Measurements from ENCODE around the gene TNFRSF8.

Gene TNFRSF8

GRCh38 chr1:12161662-12162458 lies 98.8 kb downstream of the TNFRSF8 start:
- TF ChIP-seq ZNF274 (IDR thresholded peaks at IDR 0.05; ENCODE audit: low read depth, low read length), result no peak
- H3K4me3 ChIP-seq (ENCODE audit: low read length), result no peak overlapping the region

GRCh38 chr1:12162459-12163137 lies 99.5 kb downstream of the TNFRSF8 start:
- no peak for TF ChIP-seq ZNF274 (IDR thresholded peaks at IDR 0.05; ENCODE audit: low read depth, low read length)
- no peak overlapping the region for H3K4me3 ChIP-seq (ENCODE audit: low read length)

GRCh38 chr1:12163210-12163609 lies 100.1 kb downstream of the TNFRSF8 start:
- TF ChIP-seq ZNF274 (IDR thresholded peaks at IDR 0.05; ENCODE audit: low read depth, low read length), result no peak
- H3K4me3 ChIP-seq (ENCODE audit: low read length), result no peak overlapping the region

GRCh38 chr1:12164210-12164609 lies 101.1 kb downstream of the TNFRSF8 start:
- TF ChIP-seq ZNF274 (IDR thresholded peaks at IDR 0.05; ENCODE audit: low read depth, low read length), result no peak
- no peak overlapping the region for H3K4me3 ChIP-seq (ENCODE audit: low read length)

- no peak for TF ChIP-seq ZNF274 (IDR thresholded peaks at IDR 0.05; ENCODE audit: low read depth, low read length)
These were observed 102.2 kb downstream of the TNFRSF8 start for GRCh38 chr1:12165342-12165741.

GRCh38 chr1:12166834-12167492 lies 103.9 kb downstream of the TNFRSF8 start, which contains the start of gene TNFRSF1B:
TNFRSF1B (plus strand) TSS chr1:12166991; CDS start chr1:12167092, 101 bp downstream.
- no peak for TF ChIP-seq ZNF274 (IDR thresholded peaks at IDR 0.05; ENCODE audit: low read depth, low read length)
- H3K4me3 ChIP-seq (ENCODE audit: low read length), result peak within 1 kb of the TSS; percentile 61

More at GRCh38 chr1:12165342-12165741, 102.2 kb downstream of the TNFRSF8 start:
- H3K4me3 ChIP-seq (ENCODE audit: low read length), result no peak overlapping the region

GRCh38 chr1:12167493-12168429 lies 104.7 kb downstream of the TNFRSF8 start:
- peak overlapping the region; percentile 61 for H3K4me3 ChIP-seq (ENCODE audit: low read length)
- no peak for TF ChIP-seq ZNF274 (IDR thresholded peaks at IDR 0.05; ENCODE audit: low read depth, low read length)

GRCh38 chr1:12168451-12169160 lies 105.5 kb downstream of the TNFRSF8 start:
- H3K4me3 ChIP-seq (ENCODE audit: low read length), result peak overlapping the region; percentile 61; the same call in 1 of the 2 replicates
- TF ChIP-seq ZNF274 (IDR thresholded peaks at IDR 0.05; ENCODE audit: low read depth, low read length), result no peak

GRCh38 chr1:12169442-12170135 lies 106.5 kb downstream of the TNFRSF8 start:
- no peak for TF ChIP-seq ZNF274 (IDR thresholded peaks at IDR 0.05; ENCODE audit: low read depth, low read length)
- H3K4me3 ChIP-seq (ENCODE audit: low read length), result no peak overlapping the region

- TF ChIP-seq ZNF274 (IDR thresholded peaks at IDR 0.05; ENCODE audit: low read depth, low read length), result no peak
- no peak overlapping the region for H3K4me3 ChIP-seq (ENCODE audit: low read length)
These were observed 107.2 kb downstream of the TNFRSF8 start for GRCh38 chr1:12170263-12170671.

GRCh38 chr1:12171206-12172041 lies 108.3 kb downstream of the TNFRSF8 start:
- H3K4me3 ChIP-seq (ENCODE audit: low read length), result no peak overlapping the region

More at GRCh38 chr1:12171206-12172041, 108.3 kb downstream of the TNFRSF8 start:
- TF ChIP-seq ZNF274 (IDR thresholded peaks at IDR 0.05; ENCODE audit: low read depth, low read length), result no peak
